Stomach (tissue), 9 donors: ENCODE results near the gene TNNI2. TPM values are rescaled to one million over a fixed set of nuclear protein-coding genes. Genes with fewer than 3 reads are reported as not detected.
A peak's percentile ranks its signal among the peaks of the same experiment; 100 is the strongest.

Experiments
- DNase-seq, 2 donors: peaks; one replicate each; pipeline versions ENCODE4 v3.0.0 to v3.0.0-alpha.2; 2013 to 2019
- H3K27ac ChIP-seq, 5 donors: fragments of 200-600 bp in 4 of 5; sonication (generic) in 4 of 5; one replicate each; pipeline ENCODE4 v1.5.1; 2013 to 2019; ENCODE audit warnings: mild to moderate bottlenecking in 1 of 5, moderate library complexity in 1 of 5
- H3K27me3 ChIP-seq, 3 donors: fragments of 200-600 bp; sonication (generic); one replicate each; pipeline ENCODE4 v1.5.1; 2017 to 2019; ENCODE audit warnings: mixed run types in 1 of 3
- H3K36me3 ChIP-seq, 4 donors: fragments of 200-600 bp; sonication (generic); 1 replicate in 3 of 4; 2 replicates in 1 of 4; pipeline ENCODE4 v1.5.1; 2016 to 2019
- H3K4me1 ChIP-seq, 4 donors: fragments of 200-600 bp; sonication (generic); one replicate each; pipeline ENCODE4 v1.5.1; 2016 to 2019
- H3K4me3 ChIP-seq, 4 donors: fragments of 200-600 bp; sonication (generic) in 3 of 4; one replicate each; pipeline ENCODE4 v1.5.1; 2016 to 2019; ENCODE audit warnings: mild to moderate bottlenecking in 1 of 4
- H3K9me3 ChIP-seq, 4 donors: fragments of 200-600 bp; sonication (generic); one replicate each; pipeline ENCODE4 v1.5.1; 2016 to 2019
- EP300 ChIP-seq: sonication (generic); formaldehyde crosslinking; IDR thresholded peaks from one replicate; pipeline ENCODE4 v1.6.1; 2017; ENCODE audit warnings: antibody characterized with exemption
- POLR2A ChIP-seq, 4 donors: fragments of 450-650 bp; IDR thresholded peaks; one replicate each; pipeline ENCODE4 v1.6.1; 2016; ENCODE audit warnings: antibody characterized with exemption in 4 of 4, control low read depth in 2 of 4, mild to moderate bottlenecking in 1 of 4, moderate library complexity in 1 of 4
- POLR2AphosphoS5 ChIP-seq, 3 donors: sonication (generic); formaldehyde crosslinking; IDR thresholded peaks; one replicate each; pipeline ENCODE4 v1.6.1; 2016; ENCODE audit warnings: antibody characterized with exemption in 3 of 3
- WGBS, 5 donors: extraction: QIAGEN DNeasy Blood & Tissue Kit in 3 of 5; methylation state at CpG; one replicate each; pipeline versions ENCODE4 v1.1.5 to v1.1.7; 2013 to 2018; 5-methylcytosine and 5-hydroxymethylcytosine counted together
- intact Hi-C: fragments of 100-400 bp; cut with DNase I; formaldehyde crosslinking; loops from one replicate; pipeline ENCODE4 v1.15.1; 2023; ENCODE audit warnings: low total_unique reads
- polyA plus RNA-seq, 3 donors: library from polyadenylated mRNA; stranded (reverse); fragments of 200-250 nt; gene quantifications; one replicate each; pipeline ENCODE4 v1.2.3, GENCODE V29; 2013
- total RNA-seq, 5 donors: library from RNA; depleted of rRNA; stranded (reverse); fragments of >200 nt; gene quantifications; one replicate each; pipeline versions ENCODE4 v1.1.0 to v1.2.3, GENCODE V29; 2014 to 2016
- TF ChIP-seq, protein P1 (sequence below), 7 experiments: fragments of 450-650 bp in 4 of 7; fragments of 200-600 bp in 3 of 7; sonication (generic) in 3 of 7; IDR thresholded peaks; one replicate each; pipeline ENCODE4 v1.5.1; 2016 to 2019; ENCODE audit warnings: antibody characterized with exemption in 7 of 7, control low read depth in 2 of 7, mild to moderate bottlenecking in 1 of 7
- donor health status: healthy with polysubstance abuse.
- donor health status: Bipolar disorder and iron deficiency.
- donor health status: healthy.

TNNI2 gene
- total and polyA plus RNA-seq, 8 donors, result 0.93 to 23.4 (median 12.1) TPM; not detected in 4

DNA sequence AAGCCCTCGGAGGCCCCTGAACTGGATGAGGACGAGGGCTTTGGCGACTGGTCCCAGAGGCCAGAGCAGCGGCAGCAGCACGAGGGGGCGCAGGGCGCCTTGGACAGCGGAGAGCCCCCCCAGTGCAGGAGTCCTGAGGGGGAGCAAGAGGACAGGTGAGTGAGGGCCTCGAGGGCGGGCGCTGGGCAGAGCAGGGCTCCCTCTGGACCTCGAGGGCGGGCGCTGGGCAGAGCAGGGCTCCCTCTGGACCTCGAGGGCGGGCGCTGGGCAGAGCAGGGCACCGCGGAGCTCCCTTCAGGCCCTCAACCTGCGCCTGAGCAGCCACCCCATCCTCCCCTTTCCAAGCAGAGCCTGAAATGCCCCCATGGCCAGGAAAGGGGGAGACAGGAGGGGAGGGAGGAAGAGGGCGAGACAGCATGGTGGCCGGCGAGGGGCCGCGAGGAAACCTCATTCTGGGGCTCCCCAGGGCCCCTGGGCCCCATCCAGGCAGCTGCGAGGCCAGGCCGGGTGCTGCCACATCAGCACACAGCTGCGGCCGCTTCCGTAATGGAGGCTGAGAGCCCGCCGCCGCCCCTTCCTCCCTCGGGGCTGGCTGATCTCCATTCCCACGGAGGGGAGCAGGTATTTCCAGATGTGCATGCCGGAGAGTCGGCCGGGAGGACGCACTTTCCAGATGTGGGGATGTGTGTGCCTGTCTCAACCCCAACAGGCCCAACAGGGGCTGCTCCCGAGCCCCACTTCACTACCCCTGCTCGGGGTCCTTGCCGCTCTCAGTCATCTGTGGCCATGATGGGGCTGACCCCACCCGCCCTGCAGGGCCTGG is 42.9 kb downstream of the TNNI2 start:
- WGBS, 5 donors, result 60 to 72% (median 71%) methylated on average over 20 to 43 of the region's 43 CpGs

DNA sequence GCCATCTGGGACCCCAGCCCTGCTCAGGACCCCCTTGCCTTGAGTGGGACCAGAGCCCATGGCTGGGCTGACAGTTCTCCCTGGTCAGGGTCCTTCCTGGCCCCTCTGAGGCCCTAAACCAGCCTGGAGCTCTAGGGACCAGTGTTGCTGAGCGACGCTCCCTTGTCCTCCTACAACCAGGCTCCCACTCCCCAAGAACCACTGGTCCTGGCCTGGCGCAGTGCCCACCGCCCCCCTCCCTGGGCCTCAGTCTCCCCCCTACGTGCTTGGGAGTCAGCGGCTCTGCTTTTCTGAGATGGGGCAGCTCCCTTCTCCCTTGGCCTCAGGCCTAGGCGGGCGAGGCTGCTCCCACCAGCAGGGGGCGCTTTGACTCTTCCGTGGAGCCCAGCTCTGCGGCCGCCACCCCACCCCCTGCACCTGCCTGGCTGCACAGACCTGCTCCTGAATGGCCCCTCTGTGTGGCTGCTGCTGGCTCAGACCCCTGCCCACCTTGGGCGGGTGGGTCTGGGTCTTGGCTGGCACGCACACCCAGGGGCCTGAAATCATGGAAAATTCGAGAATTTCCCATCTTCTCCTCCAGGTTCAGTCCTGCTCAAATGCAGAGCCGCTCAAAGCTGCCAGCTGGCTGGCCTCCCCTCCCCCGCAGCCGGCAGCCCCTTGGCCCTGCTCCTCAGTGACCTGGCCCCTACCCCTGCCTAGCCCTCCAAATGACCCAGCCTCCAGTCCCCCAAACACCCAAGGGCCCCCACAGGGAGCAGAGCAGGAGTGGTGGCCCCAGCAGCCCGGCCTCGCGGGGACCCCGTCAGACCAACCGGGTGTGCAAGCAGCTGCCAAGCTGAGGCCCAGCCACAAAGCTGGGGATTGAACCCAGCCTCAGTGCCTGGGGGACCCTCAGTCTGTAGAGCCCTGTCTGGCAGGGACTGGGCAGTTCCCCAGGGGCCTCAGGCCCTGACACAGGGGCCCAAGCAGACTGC is 43.8 kb downstream of the TNNI2 start:
- intact Hi-C loops, result no loop called here
- TF ChIP-seq, protein P1, sequence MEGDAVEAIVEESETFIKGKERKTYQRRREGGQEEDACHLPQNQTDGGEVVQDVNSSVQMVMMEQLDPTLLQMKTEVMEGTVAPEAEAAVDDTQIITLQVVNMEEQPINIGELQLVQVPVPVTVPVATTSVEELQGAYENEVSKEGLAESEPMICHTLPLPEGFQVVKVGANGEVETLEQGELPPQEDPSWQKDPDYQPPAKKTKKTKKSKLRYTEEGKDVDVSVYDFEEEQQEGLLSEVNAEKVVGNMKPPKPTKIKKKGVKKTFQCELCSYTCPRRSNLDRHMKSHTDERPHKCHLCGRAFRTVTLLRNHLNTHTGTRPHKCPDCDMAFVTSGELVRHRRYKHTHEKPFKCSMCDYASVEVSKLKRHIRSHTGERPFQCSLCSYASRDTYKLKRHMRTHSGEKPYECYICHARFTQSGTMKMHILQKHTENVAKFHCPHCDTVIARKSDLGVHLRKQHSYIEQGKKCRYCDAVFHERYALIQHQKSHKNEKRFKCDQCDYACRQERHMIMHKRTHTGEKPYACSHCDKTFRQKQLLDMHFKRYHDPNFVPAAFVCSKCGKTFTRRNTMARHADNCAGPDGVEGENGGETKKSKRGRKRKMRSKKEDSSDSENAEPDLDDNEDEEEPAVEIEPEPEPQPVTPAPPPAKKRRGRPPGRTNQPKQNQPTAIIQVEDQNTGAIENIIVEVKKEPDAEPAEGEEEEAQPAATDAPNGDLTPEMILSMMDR (IDR thresholded peaks at IDR 0.05), result peak in 6 of 7 experiments; percentile 6 to 96 (median 81)
- TF ChIP-seq EP300, result no peak
- peak in 1 of 3 donors; percentile 40 for TF ChIP-seq POLR2AphosphoS5 (IDR thresholded peaks at IDR 0.05)
- no peak for TF ChIP-seq POLR2A (IDR thresholded peaks at IDR 0.05)
- peaks cover 18 to 49% (median 41%) of the 10 kb centered on the region in 4 donors for H3K4me1 ChIP-seq
- H3K9me3 ChIP-seq, result no peaks in the 10 kb centered on the region
- H3K4me3 ChIP-seq, result no peak overlapping the region
- 32 to 44% (median 39%) methylated on average over 15 to 23 of the region's 23 CpGs for WGBS, 5 donors
- peaks cover 0 to 50% (median 36%) of the 10 kb centered on the region in 4 donors for H3K36me3 ChIP-seq
- no peaks in the 10 kb centered on the region for H3K27me3 ChIP-seq
- H3K27ac ChIP-seq, result peak overlapping the region in 4 of 5 donors; percentile 69 to 88 (median 84)
- DNase-seq, result peak; percentile 82 to 95

More for the DNA sequence above, 42.9 kb downstream of the TNNI2 start:
- no peaks in the 10 kb centered on the region for H3K9me3 ChIP-seq
- H3K36me3 ChIP-seq, result peaks cover 0 to 41% (median 29%) of the 10 kb centered on the region in 4 donors
- peaks cover 26 to 58% (median 46%) of the 10 kb centered on the region in 4 donors for H3K4me1 ChIP-seq
- TF ChIP-seq POLR2A (IDR thresholded peaks at IDR 0.05) (no peak), POLR2AphosphoS5 (IDR thresholded peaks at IDR 0.05) (no peak), EP300 (no peak)
- TF ChIP-seq, protein P1 (IDR thresholded peaks at IDR 0.05), result no peak
- DNase-seq, result peak in 1 of 2 donors; percentile 76
- H3K27ac ChIP-seq, result peak overlapping the region; percentile 4 to 88 (median 83)
- no peaks in the 10 kb centered on the region for H3K27me3 ChIP-seq
- H3K4me3 ChIP-seq, result no peak overlapping the region
- intact Hi-C loops, result no loop called here

DNA sequence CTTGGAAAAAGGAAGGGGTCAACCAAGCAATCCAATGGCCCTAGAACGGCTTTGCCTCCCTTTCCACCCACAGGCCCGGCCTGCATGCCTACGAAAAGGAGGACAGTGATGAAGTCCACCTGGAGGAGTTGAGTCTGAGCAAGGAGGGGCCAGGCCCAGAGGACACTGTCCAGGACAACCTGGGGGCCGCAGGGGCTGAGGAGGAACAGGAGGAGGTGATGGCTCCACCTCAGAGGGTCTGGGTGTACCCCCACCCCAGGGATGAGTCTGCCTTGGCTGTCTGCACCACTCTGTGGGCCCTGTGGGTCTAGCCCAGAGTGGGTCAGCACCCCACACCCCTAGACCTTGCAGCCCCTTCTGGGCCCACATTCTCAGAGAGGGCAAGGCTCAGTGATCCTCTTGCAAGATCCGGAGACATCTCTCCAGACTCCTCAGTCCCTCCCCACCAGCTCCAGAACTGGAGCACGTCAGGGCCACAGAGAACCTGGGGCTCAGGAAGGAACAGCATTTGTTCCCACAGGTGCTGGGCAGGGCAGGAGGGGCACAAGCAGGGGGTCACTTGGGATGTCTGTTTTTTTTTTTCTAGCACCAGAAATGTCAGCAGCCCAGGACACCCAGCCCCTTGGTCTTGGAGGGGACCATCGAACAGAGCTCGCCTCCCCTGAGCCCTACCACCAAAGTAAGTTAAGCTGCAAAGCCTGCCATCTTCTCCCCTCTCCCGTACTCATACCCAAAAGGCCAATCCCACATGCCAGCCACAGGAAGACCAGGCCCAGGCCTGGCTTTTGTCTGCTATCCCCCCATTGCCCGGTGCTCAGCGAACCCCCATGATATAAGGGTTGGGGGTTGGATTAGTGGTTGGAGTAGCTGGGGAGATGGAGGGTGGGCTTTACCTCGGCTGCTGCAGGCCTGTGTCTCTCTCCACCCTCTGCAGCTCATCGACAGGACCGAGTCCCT is 44.8 kb downstream of the TNNI2 start:
- peaks cover 0 to 61% (median 46%) of the 10 kb centered on the region in 4 donors for H3K36me3 ChIP-seq
- peak overlapping the region in 1 of 5 donors; percentile 88 for H3K27ac ChIP-seq
- DNase-seq, result peak in 1 of 2 donors; percentile 14
- WGBS, 5 donors, result 88 to 96% (median 91%) methylated on average over 12 to 14 of the region's 14 CpGs
- intact Hi-C loops, result no loop called here
- no peak for TF ChIP-seq POLR2AphosphoS5 (IDR thresholded peaks at IDR 0.05)
- TF ChIP-seq, protein P1 (IDR thresholded peaks at IDR 0.05), result no peak
- no peak for TF ChIP-seq POLR2A (IDR thresholded peaks at IDR 0.05)
- TF ChIP-seq EP300, result no peak
- H3K9me3 ChIP-seq, result no peaks in the 10 kb centered on the region
- peaks cover 12 to 42% (median 39%) of the 10 kb centered on the region in 4 donors for H3K4me1 ChIP-seq
- H3K4me3 ChIP-seq, result no peak overlapping the region
- H3K27me3 ChIP-seq, result peaks cover 0 to 5% (median 0%) of the 10 kb centered on the region in 3 donors
